Effector CD8-positive, alpha-beta T cell (primary cell): ENCODE measurements around the gene DDX6.
"Not testable (repeated sequence)": the region's sequence is repeated elsewhere in the genome, so short reads cannot be mapped to it uniquely, and the experiment has no call there.

Experiments
- DNase-seq: peaks from one replicate; lab custom pipeline; 2025; lab: John Stamatoyannopoulos, UW
- total RNA-seq, 4 experiments: gene quantifications; one replicate each; lab custom pipeline; 2026; lab: John Stamatoyannopoulos, UW

The DDX6 gene
- 367 to 816 (median 749) reads per million in 4 experiments for total RNA-seq

DNA sequence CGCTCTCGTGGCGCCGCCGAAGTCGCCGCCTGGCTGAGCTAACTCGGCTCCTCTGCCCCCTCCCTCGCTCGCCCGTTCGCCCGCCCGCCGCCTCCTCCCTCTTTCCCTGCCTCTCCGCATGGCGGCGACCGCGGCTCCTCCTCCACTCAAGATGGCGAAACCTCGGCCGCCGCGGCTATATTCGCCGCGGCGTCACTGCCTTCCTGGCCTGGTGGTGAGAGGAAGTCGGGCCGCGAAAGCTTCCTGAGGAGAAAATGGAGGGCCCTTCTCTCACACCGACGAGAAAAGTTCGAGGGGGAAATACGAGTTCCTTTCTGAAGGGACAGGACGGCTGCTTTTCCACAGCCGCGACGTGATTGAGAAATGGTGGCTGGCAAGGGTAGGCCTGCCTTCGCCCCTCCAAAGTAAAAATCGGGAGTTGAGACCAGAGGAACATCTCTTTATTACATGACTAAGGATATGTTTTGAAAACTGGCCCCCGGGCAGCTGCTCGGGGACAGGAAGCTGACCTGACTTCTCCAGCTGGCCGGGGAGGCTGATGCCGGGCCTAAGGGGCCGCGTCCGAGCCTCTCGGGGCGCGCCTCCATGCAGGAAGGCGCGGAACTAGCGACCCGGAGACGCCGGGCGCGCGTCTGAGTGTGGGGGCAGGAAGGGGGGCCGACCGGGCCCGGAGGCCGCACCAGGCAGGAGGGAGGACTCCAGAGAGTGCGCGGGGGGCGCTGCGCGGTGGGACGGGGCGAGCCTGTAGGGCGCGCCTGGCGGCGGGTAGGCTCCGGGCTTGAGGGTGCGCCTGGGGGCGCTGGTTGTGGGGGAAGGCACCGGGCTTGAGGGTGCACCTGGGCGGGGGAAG is at the start of gene DDX6:
DDX6 (minus strand) TSS at position 54 of the 850 bp plus-strand sequence. CDS start 4,913 bp downstream, outside the sequence.
- peak; percentile 80 for DNase-seq

- no peak for DNase-seq
Measured at GRCh38 chr11:118838905-118839553, 48.1 kb upstream of the DDX6 start.

- no peak for DNase-seq
Measured at GRCh38 chr11:118837868-118838267, 46.9 kb upstream of the DDX6 start.

- no peak for DNase-seq
Measured at GRCh38 chr11:118834427-118835028, 43.6 kb upstream of the DDX6 start.

GRCh38 chr11:118827118-118827517 is 36.2 kb upstream of the DDX6 start:
- DNase-seq = no peak

DNA sequence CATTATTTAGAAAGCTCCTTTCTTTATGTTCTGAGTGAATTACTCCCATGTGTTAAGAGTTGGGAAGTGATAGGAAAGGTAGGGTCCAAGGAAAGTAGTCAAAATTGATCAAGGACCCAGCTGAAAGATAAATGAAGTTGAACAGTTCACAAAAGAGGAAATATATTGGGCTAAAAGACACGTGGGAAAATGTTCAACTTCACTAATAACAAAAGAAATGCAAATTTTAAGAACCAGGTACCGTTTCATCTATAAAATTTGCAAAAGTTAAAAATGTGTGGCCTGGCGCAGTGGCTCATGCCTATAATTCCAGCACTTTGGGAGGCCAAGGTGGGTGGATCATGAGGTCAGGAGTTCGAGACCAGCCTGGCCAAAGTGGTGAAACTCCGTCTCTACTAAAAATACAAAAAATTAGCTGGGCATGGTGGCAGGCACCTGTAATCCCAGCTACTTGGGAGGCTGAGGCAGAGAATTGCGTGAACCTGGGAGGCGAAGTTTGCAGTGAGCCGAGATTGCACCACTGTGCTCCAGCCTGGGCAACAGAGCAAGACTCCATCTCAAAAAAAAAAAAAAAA is 32.1 kb upstream of the DDX6 start:
- DNase-seq = not testable (repeated sequence)

DNA sequence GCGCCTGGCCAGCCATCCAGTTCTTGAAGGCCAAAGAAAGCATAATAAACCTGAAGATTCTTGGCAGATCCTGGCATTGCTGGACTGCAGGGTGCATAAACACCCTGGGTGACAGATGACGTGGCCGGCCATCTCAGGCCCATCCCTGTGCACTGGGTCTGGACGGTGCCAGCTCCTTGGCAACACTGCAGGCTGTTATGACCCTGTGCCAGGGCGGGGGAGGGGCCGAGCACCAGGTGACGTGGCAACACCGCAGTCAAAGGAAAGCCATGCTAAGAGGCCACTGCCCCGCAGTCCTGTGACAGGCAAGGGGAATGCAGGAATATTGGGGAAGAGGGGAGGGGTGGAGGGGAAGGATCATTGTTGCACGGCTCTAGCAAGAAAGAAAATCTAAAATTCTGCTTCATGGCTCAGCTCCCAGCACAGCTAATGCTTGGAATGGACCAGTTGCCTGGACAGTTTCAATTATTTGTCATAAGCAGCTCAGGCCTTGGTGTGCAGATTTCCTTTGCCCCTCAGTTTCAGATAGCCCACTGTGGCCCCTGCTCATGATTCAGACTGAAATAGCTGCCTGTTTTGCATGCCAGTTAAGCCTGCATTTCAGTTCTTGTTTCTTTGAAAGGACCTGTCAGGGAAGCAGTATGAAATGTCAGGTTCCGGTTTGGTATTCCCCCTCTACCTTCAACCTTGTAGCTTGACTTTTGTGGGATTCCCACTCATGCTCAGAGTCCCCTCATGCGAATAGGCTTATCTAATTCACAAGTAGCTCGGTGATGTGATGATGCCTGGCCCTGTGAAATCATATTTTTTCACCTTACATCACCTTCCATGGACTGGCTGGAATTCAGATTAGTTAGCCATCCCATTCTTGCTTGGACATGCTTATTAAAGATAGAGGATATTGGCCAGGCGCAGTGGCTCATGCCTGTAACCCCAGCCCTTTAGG is 29.7 kb upstream of the DDX6 start:
- DNase-seq = no peak

GRCh38 chr11:118820025-118820379 is 29.0 kb upstream of the DDX6 start:
- DNase-seq = not testable (repeated sequence)

DNA sequence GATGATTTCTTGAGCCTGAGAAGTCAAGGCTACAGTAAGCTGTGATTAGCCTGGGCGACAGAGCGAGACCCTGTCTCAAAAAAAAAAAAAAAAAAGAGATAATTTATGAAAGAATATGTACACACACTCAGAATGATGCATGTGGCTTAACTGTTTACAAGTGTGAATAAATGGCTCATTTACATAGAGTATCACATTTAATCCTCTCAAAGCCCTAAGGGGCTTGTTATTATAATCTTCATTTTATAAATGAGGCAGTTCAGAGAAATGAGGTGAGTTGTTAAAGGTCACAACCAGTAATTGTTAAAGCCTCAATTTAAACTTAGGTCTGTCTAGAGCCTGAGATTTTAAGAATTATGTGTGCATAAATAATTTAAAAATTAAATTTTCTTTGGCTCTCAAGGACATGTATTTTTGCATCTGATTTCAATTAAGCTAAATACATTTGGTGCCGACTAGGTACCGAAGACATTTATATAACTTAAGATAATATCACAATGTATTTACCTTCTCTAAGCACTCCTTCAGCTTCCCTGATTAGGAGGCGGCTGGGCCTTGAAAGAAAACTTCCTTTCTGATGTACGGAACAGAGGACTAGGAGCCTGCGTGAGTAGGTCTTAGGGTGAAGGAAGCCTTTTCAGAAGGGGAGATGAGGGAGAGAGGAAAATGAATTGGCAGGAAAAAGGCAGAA is 28.5 kb upstream of the DDX6 start:
- no peak for DNase-seq

DNA sequence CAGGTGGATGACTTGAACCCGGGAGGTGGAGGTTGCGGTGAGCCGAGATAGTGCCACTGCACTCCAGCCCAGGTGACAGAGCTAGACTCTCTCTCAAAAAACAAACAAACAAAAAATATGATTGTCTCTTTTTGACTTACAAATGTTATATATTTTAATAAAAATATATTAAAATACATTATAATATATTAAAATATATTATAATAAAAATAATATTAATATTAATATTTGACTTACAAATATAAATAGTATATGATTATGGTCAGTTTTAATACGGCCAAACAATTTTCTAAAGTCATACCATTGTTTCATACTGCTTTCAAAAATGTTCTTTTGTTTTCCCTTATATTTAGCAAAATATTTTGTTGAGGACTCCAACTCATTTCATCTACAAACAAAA is 27.2 kb upstream of the DDX6 start:
- no peak for DNase-seq

DNA sequence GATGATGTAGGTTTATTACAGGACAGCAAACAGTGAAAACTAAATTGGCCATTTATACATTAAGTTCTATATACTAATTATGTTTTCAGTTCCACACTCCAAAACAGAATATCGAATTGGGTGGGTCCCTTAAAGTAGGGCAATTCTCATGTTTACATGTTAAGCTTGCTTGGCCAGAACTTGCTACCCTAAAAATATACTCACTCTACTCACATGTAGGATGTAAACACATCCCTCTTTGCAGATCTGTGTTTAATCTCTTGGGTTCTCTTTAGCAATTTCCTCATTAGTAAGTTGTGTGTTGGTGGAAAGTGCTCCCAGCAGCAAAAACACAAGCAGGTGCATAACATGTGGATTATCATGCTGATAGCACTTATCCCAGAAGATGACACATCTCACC is 22.6 kb upstream of the DDX6 start:
- no peak for DNase-seq

- no peak for DNase-seq
Measured at GRCh38 chr11:118812485-118812884, 21.5 kb upstream of the DDX6 start.

- no peak for DNase-seq
Measured at GRCh38 chr11:118807800-118808778, 17.1 kb upstream of the DDX6 start.

- no peak for DNase-seq
Measured at GRCh38 chr11:118806400-118806799, 15.4 kb upstream of the DDX6 start.

DNA sequence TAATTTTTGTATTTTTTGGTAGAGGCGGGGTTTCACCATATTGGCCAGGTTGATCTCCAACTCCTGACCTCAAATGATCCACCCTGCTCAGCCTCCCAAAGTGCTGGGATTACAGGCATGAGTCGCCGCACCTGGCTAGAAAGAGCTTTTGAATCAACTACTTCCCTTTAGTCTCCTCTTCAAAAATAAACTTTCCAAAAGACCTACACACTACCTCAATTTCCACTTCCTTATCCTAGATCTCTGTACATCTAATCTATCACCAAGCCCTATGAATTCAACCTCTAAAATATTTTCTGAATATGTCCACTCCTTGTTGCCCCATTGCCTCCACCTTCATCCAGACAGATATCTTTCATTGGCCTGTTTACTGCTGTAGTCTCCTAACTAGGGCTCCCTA is 13.1 kb upstream of the DDX6 start:
- no peak for DNase-seq

- no peak for DNase-seq
Measured at GRCh38 chr11:118799372-118799771, 8.4 kb upstream of the DDX6 start.

DNA sequence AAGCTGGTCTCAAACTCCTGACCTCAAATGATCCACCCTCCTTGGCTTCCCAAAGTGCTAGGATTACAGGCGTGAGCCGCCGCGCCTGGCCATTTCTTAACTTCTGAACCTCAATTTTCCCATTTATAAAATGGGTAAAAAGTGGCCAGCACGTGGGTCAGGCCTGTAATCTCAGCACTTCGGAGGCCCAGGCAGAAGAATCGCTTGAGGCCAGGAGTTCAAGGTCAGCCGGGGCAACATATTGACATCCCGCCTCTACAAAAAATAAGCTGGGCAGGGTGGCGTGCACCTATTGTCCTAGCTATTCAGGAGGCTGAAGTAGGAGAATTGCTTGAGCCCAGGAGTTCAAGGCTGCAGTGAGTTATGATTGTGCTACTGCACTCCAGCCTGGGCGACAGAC is 6.5 kb upstream of the DDX6 start:
- no peak for DNase-seq

DNA sequence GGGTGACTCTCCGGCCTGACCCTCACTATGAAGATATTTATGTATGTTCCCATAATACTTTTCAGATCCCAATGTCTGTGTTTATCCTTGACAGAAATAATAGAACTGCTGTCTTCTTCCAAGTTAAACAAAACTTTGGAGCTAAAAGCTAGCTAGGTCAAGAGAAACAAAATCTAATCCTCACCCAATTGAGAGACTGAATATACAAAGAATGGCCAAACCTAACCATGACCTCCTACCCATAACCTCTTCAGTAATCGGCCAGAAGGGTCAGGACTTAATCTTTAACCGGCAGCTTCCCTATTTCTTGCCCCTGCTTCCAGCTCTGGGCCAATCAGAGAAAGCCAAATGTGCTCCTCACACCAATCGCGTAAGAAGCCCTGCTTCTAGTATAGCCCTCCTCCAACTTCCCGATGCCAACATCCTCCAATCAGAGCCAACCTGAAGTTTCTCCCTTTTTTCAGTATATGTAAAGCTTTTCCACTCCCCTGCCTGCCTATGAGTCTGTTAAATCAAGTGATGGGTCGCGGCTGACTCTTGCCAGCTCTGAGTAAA is 1.7 kb upstream of the DDX6 start:
- DNase-seq = peak; percentile 57

DNA sequence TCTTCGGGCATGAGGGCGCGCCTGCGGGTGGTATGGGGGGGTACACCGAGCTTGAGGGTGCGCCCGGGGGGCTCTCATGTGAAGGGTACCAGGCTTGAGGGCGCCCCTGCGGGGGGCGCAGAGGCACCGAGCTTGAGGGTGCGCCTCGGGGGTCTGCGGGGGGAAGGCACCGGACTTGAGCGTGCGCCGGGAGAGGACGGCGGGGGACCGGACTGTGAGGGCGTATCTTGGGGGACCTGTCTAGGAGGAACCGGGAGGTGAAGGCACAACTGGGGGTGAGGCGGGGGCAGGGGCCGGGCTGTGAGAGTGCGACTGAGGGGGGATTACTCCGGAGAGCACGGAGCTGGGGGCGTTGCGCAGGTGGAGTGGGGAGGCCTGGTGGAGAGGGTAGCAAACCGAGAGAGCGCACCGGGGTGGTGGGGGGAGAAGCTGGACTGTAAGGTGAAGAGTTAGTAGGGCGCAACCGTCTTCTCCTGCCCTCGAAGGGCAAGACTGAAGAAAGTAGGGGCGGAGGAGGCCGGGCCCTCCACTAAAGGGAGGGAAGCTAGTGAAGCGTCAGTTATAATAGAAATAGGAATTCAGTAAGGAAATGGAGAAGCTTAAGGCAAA is 1.1 kb upstream of the DDX6 start:
- DNase-seq = peak; percentile 27
